ENCODE results near the gene SLCO4A1. TPM values are rescaled to one million over a fixed set of nuclear protein-coding genes. Genes with fewer than 3 reads are reported as not detected.

SLCO4A1 gene
- total RNA-seq, 2 donors from 2014 or later = 2.9 to 5.0 TPM

- TF ChIP-seq, protein P1, sequence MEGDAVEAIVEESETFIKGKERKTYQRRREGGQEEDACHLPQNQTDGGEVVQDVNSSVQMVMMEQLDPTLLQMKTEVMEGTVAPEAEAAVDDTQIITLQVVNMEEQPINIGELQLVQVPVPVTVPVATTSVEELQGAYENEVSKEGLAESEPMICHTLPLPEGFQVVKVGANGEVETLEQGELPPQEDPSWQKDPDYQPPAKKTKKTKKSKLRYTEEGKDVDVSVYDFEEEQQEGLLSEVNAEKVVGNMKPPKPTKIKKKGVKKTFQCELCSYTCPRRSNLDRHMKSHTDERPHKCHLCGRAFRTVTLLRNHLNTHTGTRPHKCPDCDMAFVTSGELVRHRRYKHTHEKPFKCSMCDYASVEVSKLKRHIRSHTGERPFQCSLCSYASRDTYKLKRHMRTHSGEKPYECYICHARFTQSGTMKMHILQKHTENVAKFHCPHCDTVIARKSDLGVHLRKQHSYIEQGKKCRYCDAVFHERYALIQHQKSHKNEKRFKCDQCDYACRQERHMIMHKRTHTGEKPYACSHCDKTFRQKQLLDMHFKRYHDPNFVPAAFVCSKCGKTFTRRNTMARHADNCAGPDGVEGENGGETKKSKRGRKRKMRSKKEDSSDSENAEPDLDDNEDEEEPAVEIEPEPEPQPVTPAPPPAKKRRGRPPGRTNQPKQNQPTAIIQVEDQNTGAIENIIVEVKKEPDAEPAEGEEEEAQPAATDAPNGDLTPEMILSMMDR (conservative IDR thresholded peaks at IDR 0.05) = no peak
- no peaks in the 10 kb centered on the region for H3K36me3 Mint-ChIP-seq (ENCODE audit: low read depth)
- 88 to 95% methylated on average over 9 to 11 of the region's 11 CpGs for WGBS, 2 experiments (ENCODE audit: insufficient coverage in 1 of 2, insufficient read length in 1 of 2)
- no peaks in the 10 kb centered on the region for H3K27me3 Mint-ChIP-seq (ENCODE audit: insufficient read depth)
- Histone ChIP-seq H3K36me3 (ENCODE audit: control insufficient read depth, insufficient read depth, low read length) (no peaks in the 10 kb centered on the region), H3K4me1 (ENCODE audit: control insufficient read depth, insufficient read depth, low read length) (no peaks in the 10 kb centered on the region), H3K27ac (ENCODE audit: low read depth, low read length) (no peak overlapping the region), H3K27me3 (ENCODE audit: control insufficient read depth, insufficient read depth, low read length, poor library complexity, severe bottlenecking) (no peaks in the 10 kb centered on the region), H3K4me3 (ENCODE audit: low read length) (no peak overlapping the region), H3K9ac (ENCODE audit: extremely low read depth, low read length, poor library complexity, severe bottlenecking) (no peak overlapping the region), H3K9me3 (ENCODE audit: control insufficient read depth, low read length) (no peaks in the 10 kb centered on the region)
- H3K9me3 Mint-ChIP-seq = no peaks in the 10 kb centered on the region
- H3K27ac Mint-ChIP-seq = no peak overlapping the region
- DNase-seq = no peak
- no peaks in the 10 kb centered on the region for H3K4me1 Mint-ChIP-seq
- no peak overlapping the region for H3K4me3 Mint-ChIP-seq
Observed at GRCh38 chr20:62674370-62674769, 32.1 kb downstream of the SLCO4A1 start.

- H3K4me1 Mint-ChIP-seq = no peaks in the 10 kb centered on the region
- Histone ChIP-seq H3K4me3 (ENCODE audit: low read length) (no peak overlapping the region), H3K27me3 (ENCODE audit: control insufficient read depth, insufficient read depth, low read length, poor library complexity, severe bottlenecking) (no peaks in the 10 kb centered on the region)
Observed at GRCh38 chr20:62675156-62675876, 33.0 kb downstream of the SLCO4A1 start.

GRCh38 chr20:62675877-62676260 is 33.6 kb downstream of the SLCO4A1 start:
- Histone ChIP-seq H3K27ac (ENCODE audit: low read depth, low read length) (peak overlapping the region; percentile 49), H3K9ac (ENCODE audit: extremely low read depth, low read length, poor library complexity, severe bottlenecking) (no peak overlapping the region), H3K4me1 (ENCODE audit: control insufficient read depth, insufficient read depth, low read length) (no peaks in the 10 kb centered on the region), H3K27me3 (ENCODE audit: control insufficient read depth, insufficient read depth, low read length, poor library complexity, severe bottlenecking) (no peaks in the 10 kb centered on the region), H3K36me3 (ENCODE audit: control insufficient read depth, insufficient read depth, low read length) (no peaks in the 10 kb centered on the region), H3K9me3 (ENCODE audit: control insufficient read depth, low read length) (peaks cover 8% of the 10 kb centered on the region), H3K4me3 (ENCODE audit: low read length) (no peak overlapping the region)
- WGBS, 2 experiments (ENCODE audit: insufficient coverage in 1 of 2, insufficient read length in 1 of 2) = 92 to 95% methylated on average over 14 of the region's 14 CpGs
- Mint-ChIP-seq H3K4me3 (no peak overlapping the region), H3K27ac (no peak overlapping the region), H3K36me3 (ENCODE audit: low read depth) (no peaks in the 10 kb centered on the region), H3K9me3 (peaks cover 10% of the 10 kb centered on the region), H3K27me3 (ENCODE audit: insufficient read depth) (no peaks in the 10 kb centered on the region), H3K4me1 (no peaks in the 10 kb centered on the region)
- TF ChIP-seq, protein P1 (conservative IDR thresholded peaks at IDR 0.05) = no peak
- no peak for DNase-seq

More at GRCh38 chr20:62675156-62675876, 33.0 kb downstream of the SLCO4A1 start:
- 87 to 89% methylated on average over 17 to 25 of the region's 25 CpGs for WGBS, 2 experiments (ENCODE audit: insufficient coverage in 1 of 2, insufficient read length in 1 of 2)
- Histone ChIP-seq H3K9ac (ENCODE audit: extremely low read depth, low read length, poor library complexity, severe bottlenecking) (no peak overlapping the region), H3K27ac (ENCODE audit: low read depth, low read length) (peak overlapping the region; percentile 49), H3K36me3 (ENCODE audit: control insufficient read depth, insufficient read depth, low read length) (no peaks in the 10 kb centered on the region), H3K9me3 (ENCODE audit: control insufficient read depth, low read length) (peaks cover 7% of the 10 kb centered on the region), H3K4me1 (ENCODE audit: control insufficient read depth, insufficient read depth, low read length) (no peaks in the 10 kb centered on the region)
- no peak for DNase-seq
- H3K9me3 Mint-ChIP-seq = peaks cover 6% of the 10 kb centered on the region
- no peak overlapping the region for H3K4me3 Mint-ChIP-seq
- TF ChIP-seq, protein P1 (conservative IDR thresholded peaks at IDR 0.05) = no peak
- H3K27me3 Mint-ChIP-seq (ENCODE audit: insufficient read depth) = no peaks in the 10 kb centered on the region
- no peaks in the 10 kb centered on the region for H3K36me3 Mint-ChIP-seq (ENCODE audit: low read depth)
- H3K27ac Mint-ChIP-seq = no peak overlapping the region
